ENCODE results near the gene PRRC2B. TPM values are rescaled to one million over a fixed set of nuclear protein-coding genes. Genes with fewer than 3 reads are reported as not detected.
"Not testable (repeated sequence)": the region's sequence is repeated elsewhere in the genome, so short reads cannot be mapped to it uniquely, and the experiment has no call there.

Gene PRRC2B
- total RNA-seq, 2 donors from 2014 or later, result 94.7 to 197 TPM

- no peaks in the 10 kb centered on the region for H3K27me3 ChIP-seq (replicated peaks; ENCODE audit: insufficient read depth)
- peak; percentile 71 for DNase-seq (ENCODE audit: low spot score)
- 53% methylated on average over 6 of the region's 6 CpGs for WGBS
- H3K36me3 ChIP-seq, result peaks cover 13 to 33% of the 10 kb centered on the region in 2 donors
- H3K27ac ChIP-seq, result peak overlapping the region in 1 of 2 donors; percentile 52
- peaks cover 9% of the 10 kb centered on the region for H3K4me1 ChIP-seq (replicated peaks)
- no peaks in the 10 kb centered on the region for H3K9me3 ChIP-seq
- intact Hi-C loops (cut with DNase I), result no loop called here
- no peak overlapping the region for H3K4me3 ChIP-seq
- peak; percentile 76 for TF ChIP-seq POLR2AphosphoS5 (IDR thresholded peaks at IDR 0.05)
- no peak for TF ChIP-seq POLR2A (IDR thresholded peaks at IDR 0.05)
- no peak for TF ChIP-seq CTCF (IDR thresholded peaks at IDR 0.05)
These were observed 75.5 kb downstream of the PRRC2B start for GRCh38 chr9:131469356-131469755.

GRCh38 chr9:131469951-131470350 lies 76.1 kb downstream of the PRRC2B start:
- Histone ChIP-seq H3K27me3 (replicated peaks; ENCODE audit: insufficient read depth) (no peaks in the 10 kb centered on the region), H3K9me3 (no peaks in the 10 kb centered on the region), H3K27ac (peak overlapping the region in 1 of 2 donors; percentile 52), H3K36me3 (peaks cover 13 to 33% of the 10 kb centered on the region in 2 donors), H3K4me1 (replicated peaks) (peaks cover 9% of the 10 kb centered on the region), H3K4me3 (no peak overlapping the region)
- WGBS, result 93% methylated on average over 16 of the region's 16 CpGs
- intact Hi-C loops (cut with DNase I), result loop anchor here (10.0 kb wide), 1 partner anchor 115 kb away; no protein-coding TSS in a partner anchor
- TF ChIP-seq POLR2AphosphoS5 (IDR thresholded peaks at IDR 0.05), result no peak
- TF ChIP-seq CTCF (IDR thresholded peaks at IDR 0.05), result no peak
- no peak for TF ChIP-seq POLR2A (IDR thresholded peaks at IDR 0.05)
- no peak for DNase-seq (ENCODE audit: low spot score)

GRCh38 chr9:131470581-131470991 lies 76.7 kb downstream of the PRRC2B start:
- intact Hi-C loops (cut with DNase I), result loop anchor here (10.0 kb wide), 1 partner anchor 116 kb away; no protein-coding TSS in a partner anchor
- DNase-seq (ENCODE audit: low spot score), result no peak
- Histone ChIP-seq H3K4me1 (replicated peaks) (peaks cover 9% of the 10 kb centered on the region), H3K36me3 (peaks cover 10 to 38% of the 10 kb centered on the region in 2 donors), H3K4me3 (no peak overlapping the region), H3K9me3 (no peaks in the 10 kb centered on the region), H3K27me3 (replicated peaks; ENCODE audit: insufficient read depth) (no peaks in the 10 kb centered on the region), H3K27ac (no peak overlapping the region)
- 96% methylated on average over 12 of the region's 12 CpGs for WGBS
- TF ChIP-seq POLR2A (IDR thresholded peaks at IDR 0.05) (no peak), POLR2AphosphoS5 (IDR thresholded peaks at IDR 0.05) (no peak), CTCF (IDR thresholded peaks at IDR 0.05) (no peak)

- not testable (repeated sequence) for H3K9me3 ChIP-seq; DNase-seq (ENCODE audit: low spot score); H3K4me1 ChIP-seq (replicated peaks); H3K27me3 ChIP-seq (replicated peaks; ENCODE audit: insufficient read depth); H3K4me3 ChIP-seq; H3K27ac ChIP-seq
- peaks cover 13 to 53% of the 10 kb centered on the region in 2 donors for H3K36me3 ChIP-seq
- intact Hi-C loops (cut with DNase I), result loop anchor here (10.0 kb wide), 1 partner anchor 117 kb away; no protein-coding TSS in a partner anchor
- 97% methylated on average over 5 of the region's 5 CpGs for WGBS
These were observed 78.2 kb downstream of the PRRC2B start for GRCh38 chr9:131472085-131472484.

- intact Hi-C loops (cut with DNase I), result loop anchor here (10.0 kb wide), 1 partner anchor 119 kb away; no protein-coding TSS in a partner anchor
- H3K36me3 ChIP-seq, result peaks cover 16 to 63% of the 10 kb centered on the region in 2 donors
- no peaks in the 10 kb centered on the region for H3K27me3 ChIP-seq (replicated peaks; ENCODE audit: insufficient read depth)
These were observed 79.5 kb downstream of the PRRC2B start for GRCh38 chr9:131473198-131473885.

More at GRCh38 chr9:131473198-131473885, 79.5 kb downstream of the PRRC2B start:
- 90% methylated on average over 9 of the region's 9 CpGs for WGBS
- H3K9me3 ChIP-seq, result no peaks in the 10 kb centered on the region
- TF ChIP-seq CTCF (IDR thresholded peaks at IDR 0.05), result no peak
- TF ChIP-seq POLR2AphosphoS5 (IDR thresholded peaks at IDR 0.05), result no peak
- TF ChIP-seq POLR2A (IDR thresholded peaks at IDR 0.05), result no peak
- no peak overlapping the region for H3K4me3 ChIP-seq
- no peak overlapping the region for H3K27ac ChIP-seq
- no peaks in the 10 kb centered on the region for H3K4me1 ChIP-seq (replicated peaks)
- DNase-seq (ENCODE audit: low spot score), result no peak

All from prostate gland (tissue), 2 donors.